Epithelial cell of esophagus (primary cell): ENCODE results near the gene UFC1.

Source experiments
- DNase-seq: peaks from one replicate; pipeline ENCODE4 v3.0.0; 2010; ENCODE audit warnings: low read depth
- H3K4me3 ChIP-seq: 2 replicates; pipeline ENCODE4 v1.5.1; 2011; ENCODE audit warnings: mild to moderate bottlenecking, low read length, control low read depth
- CTCF ChIP-seq: IDR thresholded peaks from 2 replicates; pipeline ENCODE4 v1.5.1; 2011; ENCODE audit warnings: low read depth, mild to moderate bottlenecking, low read length, control low read depth, inconsistent platforms; ENCODE audit not compliant: insufficient read depth; ENCODE audit errors: missing control alignments

UFC1 gene

GRCh38 chr1:161185282-161185682, 31.5 kb downstream of the UFC1 start:
- DNase-seq = no peak
- no peak for TF ChIP-seq CTCF
- H3K4me3 ChIP-seq = no peak overlapping the region

- DNase-seq = no peak
- no peak for TF ChIP-seq CTCF
- H3K4me3 ChIP-seq = no peak overlapping the region
These were observed 32.0 kb downstream of the UFC1 start for GRCh38 chr1:161185732-161186311.

- DNase-seq = no peak
- no peak for TF ChIP-seq CTCF
- no peak overlapping the region for H3K4me3 ChIP-seq
These were observed 33.5 kb downstream of the UFC1 start for GRCh38 chr1:161187311-161187710.

GRCh38 chr1:161188381-161188780, 34.6 kb downstream of the UFC1 start:
- DNase-seq = no peak
- no peak for TF ChIP-seq CTCF
- no peak overlapping the region for H3K4me3 ChIP-seq

GRCh38 chr1:161189036-161189435, 35.3 kb downstream of the UFC1 start:
- TF ChIP-seq CTCF = no peak
- DNase-seq = no peak
- H3K4me3 ChIP-seq = no peak overlapping the region

- no peak overlapping the region for H3K4me3 ChIP-seq
- DNase-seq = no peak
- TF ChIP-seq CTCF = no peak
These were observed 37.3 kb downstream of the UFC1 start for GRCh38 chr1:161190962-161191521.

GRCh38 chr1:161191971-161192370, 38.2 kb downstream of the UFC1 start:
- no peak overlapping the region for H3K4me3 ChIP-seq
- no peak for DNase-seq
- no peak for TF ChIP-seq CTCF
